Measurements from ENCODE around the gene SPCS1.

The SPCS1 gene

GRCh38 chr3:52719618-52720017 lies 13.7 kb downstream of the SPCS1 start:
- ATAC-seq = no peak
- no peak for TF ChIP-seq CSDC2 (CRISPR knock-in tag; IDR thresholded peaks at IDR 0.05)
- no peak for TF ChIP-seq ZNF8 (CRISPR knock-in tag; IDR thresholded peaks at IDR 0.05)
- TF ChIP-seq PPARA (CRISPR knock-in tag; IDR thresholded peaks at IDR 0.05; ENCODE audit: borderline replicate concordance) = no peak
- no peak for TF ChIP-seq CSRNP3 (CRISPR knock-in tag; IDR thresholded peaks at IDR 0.05)
- no peak for TF ChIP-seq ZFP3 (CRISPR knock-in tag; IDR thresholded peaks at IDR 0.05)
- TF ChIP-seq TCF4 (CRISPR knock-in tag; IDR thresholded peaks at IDR 0.05; ENCODE audit: borderline replicate concordance) = no peak
- no peak for TF ChIP-seq BACH2 (CRISPR knock-in tag; IDR thresholded peaks at IDR 0.05; ENCODE audit: borderline replicate concordance)
- TF ChIP-seq SNAI2 (CRISPR knock-in tag; IDR thresholded peaks at IDR 0.05) = no peak
- TF ChIP-seq, protein P1, sequence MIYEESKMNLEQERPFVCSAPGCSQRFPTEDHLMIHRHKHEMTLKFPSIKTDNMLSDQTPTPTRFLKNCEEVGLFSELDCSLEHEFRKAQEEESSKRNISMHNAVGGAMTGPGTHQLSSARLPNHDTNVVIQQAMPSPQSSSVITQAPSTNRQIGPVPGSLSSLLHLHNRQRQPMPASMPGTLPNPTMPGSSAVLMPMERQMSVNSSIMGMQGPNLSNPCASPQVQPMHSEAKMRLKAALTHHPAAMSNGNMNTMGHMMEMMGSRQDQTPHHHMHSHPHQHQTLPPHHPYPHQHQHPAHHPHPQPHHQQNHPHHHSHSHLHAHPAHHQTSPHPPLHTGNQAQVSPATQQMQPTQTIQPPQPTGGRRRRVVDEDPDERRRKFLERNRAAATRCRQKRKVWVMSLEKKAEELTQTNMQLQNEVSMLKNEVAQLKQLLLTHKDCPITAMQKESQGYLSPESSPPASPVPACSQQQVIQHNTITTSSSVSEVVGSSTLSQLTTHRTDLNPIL (CRISPR knock-in tag; IDR thresholded peaks at IDR 0.05; ENCODE audit: low read depth) = no peak

DNA sequence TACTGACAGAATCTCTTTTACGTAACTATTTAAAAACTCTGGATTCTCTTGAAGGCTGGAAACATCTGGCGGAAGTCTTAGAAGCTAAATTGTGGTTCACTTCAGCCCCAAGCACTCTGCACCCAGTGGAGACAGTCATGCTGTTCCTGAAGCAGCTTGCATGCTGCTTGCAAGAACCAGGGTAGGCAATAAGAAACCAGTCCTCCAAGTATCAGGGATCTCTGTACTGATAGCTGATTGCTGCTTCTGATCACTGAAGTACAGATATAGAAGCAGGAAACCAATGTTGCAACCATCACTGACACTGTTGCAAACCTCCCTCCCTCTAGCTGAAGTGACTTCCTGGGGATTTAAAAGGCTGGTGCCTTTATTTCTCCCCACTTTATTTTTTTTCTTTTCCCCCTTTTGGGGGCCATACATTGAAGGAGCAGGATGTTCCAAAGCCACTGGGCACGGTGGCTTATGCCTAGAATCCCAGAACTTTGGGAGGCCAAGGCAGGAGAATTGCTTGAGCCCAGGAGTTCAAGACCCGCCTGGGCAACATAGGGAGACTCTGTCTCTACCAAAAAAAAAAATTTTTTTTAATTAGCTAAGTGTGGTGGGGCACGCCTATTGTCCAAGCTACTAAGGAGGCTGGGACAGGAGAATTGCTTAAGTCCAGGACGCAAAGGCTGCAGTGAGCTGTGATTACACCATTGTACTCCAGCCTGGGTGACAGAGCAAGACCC lies 15.3 kb downstream of the SPCS1 start:
- ATAC-seq = no peak
- no peak for TF ChIP-seq ZFP3 (CRISPR knock-in tag; IDR thresholded peaks at IDR 0.05)
- no peak for TF ChIP-seq ZFP30 (CRISPR knock-in tag; IDR thresholded peaks at IDR 0.05)

GRCh38 chr3:52721730-52722008 lies 15.8 kb downstream of the SPCS1 start:
- no peak for TF ChIP-seq CSRNP3 (CRISPR knock-in tag; IDR thresholded peaks at IDR 0.05)
- no peak for TF ChIP-seq ARNTL (CRISPR knock-in tag; IDR thresholded peaks at IDR 0.05; ENCODE audit: borderline replicate concordance, low read depth)
- no peak for TF ChIP-seq TOX (CRISPR knock-in tag; IDR thresholded peaks at IDR 0.05; ENCODE audit: borderline replicate concordance)
- no peak for TF ChIP-seq OSR1 (CRISPR knock-in tag; IDR thresholded peaks at IDR 0.05)
- TF ChIP-seq ZNF565 (CRISPR knock-in tag; conservative IDR thresholded peaks at IDR 0.05; ENCODE audit: low read depth) = no peak
- TF ChIP-seq ZFP3 (CRISPR knock-in tag; IDR thresholded peaks at IDR 0.05) = no peak
- TF ChIP-seq, protein P2, sequence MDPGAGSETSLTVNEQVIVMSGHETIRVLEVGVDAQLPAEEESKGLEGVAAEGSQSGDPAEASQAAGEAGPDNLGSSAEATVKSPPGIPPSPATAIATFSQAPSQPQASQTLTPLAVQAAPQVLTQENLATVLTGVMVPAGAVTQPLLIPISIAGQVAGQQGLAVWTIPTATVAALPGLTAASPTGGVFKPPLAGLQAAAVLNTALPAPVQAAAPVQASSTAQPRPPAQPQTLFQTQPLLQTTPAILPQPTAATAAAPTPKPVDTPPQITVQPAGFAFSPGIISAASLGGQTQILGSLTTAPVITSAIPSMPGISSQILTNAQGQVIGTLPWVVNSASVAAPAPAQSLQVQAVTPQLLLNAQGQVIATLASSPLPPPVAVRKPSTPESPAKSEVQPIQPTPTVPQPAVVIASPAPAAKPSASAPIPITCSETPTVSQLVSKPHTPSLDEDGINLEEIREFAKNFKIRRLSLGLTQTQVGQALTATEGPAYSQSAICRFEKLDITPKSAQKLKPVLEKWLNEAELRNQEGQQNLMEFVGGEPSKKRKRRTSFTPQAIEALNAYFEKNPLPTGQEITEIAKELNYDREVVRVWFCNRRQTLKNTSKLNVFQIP (CRISPR knock-in tag; IDR thresholded peaks at IDR 0.05; ENCODE audit: borderline replicate concordance, low read depth) = no peak
- no peak for TF ChIP-seq ISL1 (CRISPR knock-in tag; IDR thresholded peaks at IDR 0.05)
- no peak for TF ChIP-seq SNAI2 (CRISPR knock-in tag; IDR thresholded peaks at IDR 0.05)
- no peak for TF ChIP-seq RARB (CRISPR knock-in tag; IDR thresholded peaks at IDR 0.05)
- no peak for TF ChIP-seq TCF4 (CRISPR knock-in tag; IDR thresholded peaks at IDR 0.05; ENCODE audit: borderline replicate concordance)
- TF ChIP-seq GLIS3 (CRISPR knock-in tag; IDR thresholded peaks at IDR 0.05) = no peak
- TF ChIP-seq ZFP30 (CRISPR knock-in tag; IDR thresholded peaks at IDR 0.05) = no peak
- TF ChIP-seq PPARA (CRISPR knock-in tag; IDR thresholded peaks at IDR 0.05; ENCODE audit: borderline replicate concordance) = no peak
- TF ChIP-seq, protein P1 (CRISPR knock-in tag; IDR thresholded peaks at IDR 0.05; ENCODE audit: low read depth) = no peak
- TF ChIP-seq ESRRG (CRISPR knock-in tag; IDR thresholded peaks at IDR 0.05) = no peak
- no peak for TF ChIP-seq BACH2 (CRISPR knock-in tag; IDR thresholded peaks at IDR 0.05; ENCODE audit: borderline replicate concordance)
- TF ChIP-seq, protein P3, sequence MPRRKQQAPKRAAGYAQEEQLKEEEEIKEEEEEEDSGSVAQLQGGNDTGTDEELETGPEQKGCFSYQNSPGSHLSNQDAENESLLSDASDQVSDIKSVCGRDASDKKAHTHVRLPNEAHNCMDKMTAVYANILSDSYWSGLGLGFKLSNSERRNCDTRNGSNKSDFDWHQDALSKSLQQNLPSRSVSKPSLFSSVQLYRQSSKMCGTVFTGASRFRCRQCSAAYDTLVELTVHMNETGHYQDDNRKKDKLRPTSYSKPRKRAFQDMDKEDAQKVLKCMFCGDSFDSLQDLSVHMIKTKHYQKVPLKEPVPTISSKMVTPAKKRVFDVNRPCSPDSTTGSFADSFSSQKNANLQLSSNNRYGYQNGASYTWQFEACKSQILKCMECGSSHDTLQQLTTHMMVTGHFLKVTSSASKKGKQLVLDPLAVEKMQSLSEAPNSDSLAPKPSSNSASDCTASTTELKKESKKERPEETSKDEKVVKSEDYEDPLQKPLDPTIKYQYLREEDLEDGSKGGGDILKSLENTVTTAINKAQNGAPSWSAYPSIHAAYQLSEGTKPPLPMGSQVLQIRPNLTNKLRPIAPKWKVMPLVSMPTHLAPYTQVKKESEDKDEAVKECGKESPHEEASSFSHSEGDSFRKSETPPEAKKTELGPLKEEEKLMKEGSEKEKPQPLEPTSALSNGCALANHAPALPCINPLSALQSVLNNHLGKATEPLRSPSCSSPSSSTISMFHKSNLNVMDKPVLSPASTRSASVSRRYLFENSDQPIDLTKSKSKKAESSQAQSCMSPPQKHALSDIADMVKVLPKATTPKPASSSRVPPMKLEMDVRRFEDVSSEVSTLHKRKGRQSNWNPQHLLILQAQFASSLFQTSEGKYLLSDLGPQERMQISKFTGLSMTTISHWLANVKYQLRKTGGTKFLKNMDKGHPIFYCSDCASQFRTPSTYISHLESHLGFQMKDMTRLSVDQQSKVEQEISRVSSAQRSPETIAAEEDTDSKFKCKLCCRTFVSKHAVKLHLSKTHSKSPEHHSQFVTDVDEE (CRISPR knock-in tag; IDR thresholded peaks at IDR 0.05) = no peak
- ATAC-seq = no peak
